SH-SY5Y (cell line): Measurements from ENCODE around the gene TUG1.

Experiments used
- GATA2 ChIP-seq: IDR thresholded peaks from 2 replicates; pipeline ENCODE4 v1.6.1; 2011; ENCODE audit warnings: mild to moderate bottlenecking, low read depth, low read length
- GATA3 ChIP-seq: IDR thresholded peaks from 2 replicates; pipeline ENCODE4 v1.6.1; 2011; ENCODE audit warnings: low read depth, mild to moderate bottlenecking, low read length, moderate library complexity

- TF ChIP-seq GATA3 (no peak), GATA2 (no peak)
Measured at GRCh38 chr22:30933457-30933856, 35.6 kb upstream of the TUG1 start.
